Vagina (tissue), 2 donors: ENCODE data around the gene KCNIP4.

Source experiments
- POLR2AphosphoS5 ChIP-seq, 2 donors: sonication (generic); formaldehyde crosslinking; IDR thresholded peaks; one replicate each; pipeline ENCODE4 v1.9.0; 2017; ENCODE audit warnings: antibody characterized with exemption in 2 of 2, mild to moderate bottlenecking in 2 of 2, low read depth in 1 of 2; ENCODE audit not compliant: insufficient read depth in 1 of 2
- TF ChIP-seq, protein P1 (sequence below), 3 experiments: fragments of 450-650 bp in 2 of 3; fragments of 200-600 bp in 1 of 3; sonication (generic) in 1 of 3; IDR thresholded peaks; one replicate each; pipeline ENCODE4 v1.5.1; 2017 to 2019; ENCODE audit warnings: antibody characterized with exemption in 3 of 3, mild to moderate bottlenecking in 2 of 3, moderate library complexity in 2 of 3

- TF ChIP-seq, protein P1, sequence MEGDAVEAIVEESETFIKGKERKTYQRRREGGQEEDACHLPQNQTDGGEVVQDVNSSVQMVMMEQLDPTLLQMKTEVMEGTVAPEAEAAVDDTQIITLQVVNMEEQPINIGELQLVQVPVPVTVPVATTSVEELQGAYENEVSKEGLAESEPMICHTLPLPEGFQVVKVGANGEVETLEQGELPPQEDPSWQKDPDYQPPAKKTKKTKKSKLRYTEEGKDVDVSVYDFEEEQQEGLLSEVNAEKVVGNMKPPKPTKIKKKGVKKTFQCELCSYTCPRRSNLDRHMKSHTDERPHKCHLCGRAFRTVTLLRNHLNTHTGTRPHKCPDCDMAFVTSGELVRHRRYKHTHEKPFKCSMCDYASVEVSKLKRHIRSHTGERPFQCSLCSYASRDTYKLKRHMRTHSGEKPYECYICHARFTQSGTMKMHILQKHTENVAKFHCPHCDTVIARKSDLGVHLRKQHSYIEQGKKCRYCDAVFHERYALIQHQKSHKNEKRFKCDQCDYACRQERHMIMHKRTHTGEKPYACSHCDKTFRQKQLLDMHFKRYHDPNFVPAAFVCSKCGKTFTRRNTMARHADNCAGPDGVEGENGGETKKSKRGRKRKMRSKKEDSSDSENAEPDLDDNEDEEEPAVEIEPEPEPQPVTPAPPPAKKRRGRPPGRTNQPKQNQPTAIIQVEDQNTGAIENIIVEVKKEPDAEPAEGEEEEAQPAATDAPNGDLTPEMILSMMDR (IDR thresholded peaks at IDR 0.05), result no peak
- TF ChIP-seq POLR2AphosphoS5 (IDR thresholded peaks at IDR 0.05; ENCODE audit: insufficient read depth in 1 of 2, low read depth in 1 of 2), result no peak
These were observed 37.7 kb upstream of the KCNIP4 start for GRCh38 chr4:21986307-21986706.
